GM21825 (cell line): ENCODE data around the gene BCHE.
A peak's percentile ranks its signal among the peaks of the same experiment; 100 is the strongest.
"Not testable (repeated sequence)": the region's sequence is repeated elsewhere in the genome, so short reads cannot be mapped to it uniquely, and the experiment has no call there.

Source experiments
- ATAC-seq: cut with Tn5 transposase; IDR thresholded peaks from one replicate; pipeline ENCODE4 v1.9.1; 2021; ENCODE audit warnings: mild to moderate bottlenecking, moderate library complexity; ENCODE audit not compliant: unreplicated experiment

BCHE gene

DNA sequence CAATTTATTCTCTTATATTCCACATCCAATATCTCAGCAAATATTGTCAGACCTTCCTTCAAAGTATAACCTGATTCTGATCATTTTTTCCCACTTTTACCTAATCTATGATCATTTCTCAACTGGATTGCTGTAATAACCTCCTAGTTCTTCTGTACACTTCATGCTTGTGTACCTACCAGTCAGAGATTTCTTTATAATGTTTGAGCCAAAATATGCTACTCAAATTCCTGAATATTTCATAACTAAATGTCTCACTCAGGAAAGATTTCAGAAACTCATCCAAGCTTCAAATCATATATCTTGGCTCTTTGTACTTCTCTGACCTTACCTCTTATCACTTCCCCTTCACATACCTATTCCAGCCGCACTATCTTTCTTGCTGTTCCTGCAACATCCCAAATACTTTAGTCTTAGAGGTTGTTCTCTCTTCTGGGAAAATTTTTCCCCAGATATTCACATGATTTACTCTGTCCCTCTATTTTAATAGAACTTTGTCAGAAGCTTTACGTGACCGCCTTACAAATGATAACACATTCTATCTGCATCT is 20.0 kb downstream of the BCHE start:
- ATAC-seq: no peak

DNA sequence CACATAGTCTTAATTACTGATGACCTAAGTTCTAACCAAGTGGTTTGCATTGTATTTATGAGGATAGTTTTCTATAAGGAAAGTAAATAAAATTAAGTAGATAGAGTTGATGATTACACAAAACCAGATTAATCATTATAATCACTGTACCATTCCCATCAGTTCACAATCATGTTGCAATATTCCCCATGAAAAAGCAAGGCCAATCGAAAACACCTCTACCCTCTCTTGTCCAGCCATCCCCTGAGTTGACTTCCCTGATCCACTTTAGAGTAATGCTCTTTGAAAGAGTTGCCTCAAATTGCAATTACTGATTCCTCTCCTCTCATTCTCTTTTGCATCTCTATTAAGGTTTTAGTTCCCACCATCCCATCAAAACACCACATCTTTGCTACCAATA is 21.0 kb downstream of the BCHE start:
- ATAC-seq: no peak

DNA sequence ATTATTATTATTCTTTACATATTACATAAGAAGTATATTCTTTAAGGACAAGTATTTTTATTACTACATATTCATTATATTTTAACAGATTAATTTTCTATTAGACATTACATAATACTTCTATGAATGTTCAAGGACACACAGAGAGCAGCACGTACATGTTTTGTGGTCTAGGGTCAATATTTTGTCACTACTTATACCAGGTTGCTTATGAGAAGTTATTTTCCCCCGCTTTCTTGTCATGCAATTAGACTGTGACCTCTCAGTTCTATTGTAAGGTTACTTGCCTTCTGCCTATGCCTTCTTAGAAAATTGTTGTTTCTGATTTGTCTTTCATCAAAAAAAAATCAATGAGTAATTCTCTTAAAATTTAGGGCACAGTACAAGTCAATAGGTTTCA is 21.5 kb downstream of the BCHE start:
- ATAC-seq: no peak

DNA sequence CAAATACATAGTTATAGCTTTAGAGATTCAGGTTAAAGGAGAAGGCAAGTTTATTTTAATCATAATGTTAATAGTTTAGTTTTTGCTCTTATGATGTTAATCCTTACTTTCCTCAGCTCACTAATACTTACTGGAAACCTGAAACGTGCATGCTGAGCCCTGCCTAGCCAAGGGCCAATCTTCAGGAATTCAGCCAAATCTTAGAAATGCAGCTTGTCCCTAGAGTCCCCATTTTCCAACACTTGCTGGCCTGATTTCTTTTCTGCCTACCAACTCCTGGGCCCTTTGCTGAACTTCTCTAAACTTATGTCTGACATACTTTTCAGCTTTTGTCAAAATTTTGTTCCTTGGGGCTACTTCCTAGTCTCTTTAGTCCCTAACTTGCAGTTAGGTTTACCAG is 22.8 kb downstream of the BCHE start:
- no peak for ATAC-seq

DNA sequence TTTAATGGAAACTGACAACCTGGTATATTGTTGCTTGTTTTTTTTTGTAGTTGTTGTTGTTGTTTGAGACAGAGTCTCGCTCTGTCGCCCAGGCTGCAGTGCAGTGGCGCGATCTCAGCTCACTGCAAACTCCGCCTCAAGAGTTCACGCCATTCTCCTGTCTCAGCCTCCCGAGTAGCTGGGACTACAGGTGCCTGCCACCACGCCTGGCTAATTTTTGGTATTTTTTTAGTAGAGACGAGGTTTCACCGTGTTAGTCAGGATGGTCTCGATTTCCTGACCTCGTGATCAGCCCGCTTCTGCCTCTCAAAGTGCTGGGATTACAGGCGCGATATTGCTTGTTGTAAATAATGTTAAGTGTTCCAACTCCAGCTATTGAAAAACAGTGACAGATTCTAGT is 29.3 kb downstream of the BCHE start:
- not testable (repeated sequence) for ATAC-seq

DNA sequence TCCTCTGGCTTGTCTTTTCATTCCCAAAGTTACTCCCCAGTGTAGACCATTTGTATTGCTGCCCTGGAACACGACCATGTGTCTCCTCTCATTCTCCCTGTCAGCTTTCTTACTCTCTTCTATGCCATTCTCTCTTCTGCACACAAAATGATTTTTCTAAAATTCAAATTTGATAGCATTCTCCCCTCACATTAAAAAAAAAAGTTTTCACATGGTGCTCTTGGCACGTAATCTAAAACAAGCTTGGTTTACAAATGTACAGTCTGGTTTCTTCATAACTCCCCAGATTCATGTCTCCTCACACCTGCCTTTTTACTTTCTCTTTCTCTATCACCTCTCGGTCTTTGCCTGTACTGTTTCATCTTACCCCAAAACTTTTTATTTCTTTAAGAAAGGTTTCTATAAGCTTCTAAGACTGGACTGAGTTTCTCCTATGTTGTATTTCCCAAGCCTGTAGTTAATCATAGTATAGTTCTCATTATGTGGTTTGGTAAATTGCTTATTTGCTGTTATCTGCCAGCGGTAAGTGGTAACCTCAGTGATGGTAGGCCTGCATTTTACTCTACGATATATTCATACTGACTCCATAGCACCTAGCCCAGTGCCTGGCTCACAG is 31.2 kb downstream of the BCHE start:
- peak; percentile 68 for ATAC-seq

DNA sequence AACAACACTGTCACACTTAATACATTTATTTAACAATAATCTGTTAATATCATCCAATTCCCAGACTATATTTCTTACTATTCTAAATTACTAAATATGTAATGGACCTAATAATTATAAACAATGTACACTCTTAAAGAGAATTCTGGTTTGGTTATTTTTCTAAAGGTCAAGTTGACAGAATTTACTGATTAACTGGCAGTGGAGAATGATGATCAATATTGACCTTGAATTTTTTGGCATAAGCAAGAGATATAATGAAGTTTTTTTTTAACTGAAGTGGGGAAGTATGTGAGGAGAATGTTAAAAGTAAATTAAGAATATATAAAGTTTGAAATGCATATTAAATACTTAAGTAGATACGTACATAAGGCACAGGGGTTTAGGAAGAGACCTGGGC is 33.8 kb downstream of the BCHE start:
- ATAC-seq: no peak

DNA sequence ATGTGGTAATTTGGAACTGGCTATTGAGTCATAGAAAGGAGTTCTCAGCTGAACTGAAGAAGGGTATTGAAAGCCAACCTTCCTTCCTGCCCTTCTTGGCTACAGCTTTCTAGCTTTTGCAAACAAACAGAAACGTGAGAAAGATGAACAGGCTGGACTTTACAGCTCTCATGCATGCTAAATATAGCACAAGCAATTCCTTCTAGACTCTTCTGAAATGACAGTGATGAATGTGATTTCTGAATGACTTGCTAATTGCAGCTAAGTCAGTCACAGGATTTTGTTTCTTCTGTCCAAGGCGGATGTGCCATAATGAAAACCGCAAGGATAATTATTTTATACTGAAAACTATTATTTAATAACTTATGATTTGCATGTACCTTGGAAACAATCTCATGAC is 36.3 kb downstream of the BCHE start:
- no peak for ATAC-seq

DNA sequence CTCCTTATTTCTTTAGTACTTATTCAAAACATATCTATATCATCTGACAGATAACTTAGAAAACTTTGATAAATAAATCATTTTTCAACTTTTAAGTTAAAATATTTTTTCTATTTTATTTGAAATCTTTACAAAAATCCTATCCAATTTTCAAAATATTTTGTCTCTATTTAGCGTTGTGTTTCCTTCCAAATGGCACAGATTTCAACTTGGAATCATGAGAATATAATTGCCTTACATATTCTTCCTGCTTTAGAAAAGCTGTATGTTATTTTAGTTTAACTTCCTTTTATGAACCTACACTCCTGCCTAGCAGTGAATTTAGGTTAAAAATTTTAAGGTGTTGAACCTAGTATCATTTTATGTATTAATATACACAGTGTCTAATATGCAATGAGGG is 38.2 kb downstream of the BCHE start:
- no peak for ATAC-seq

DNA sequence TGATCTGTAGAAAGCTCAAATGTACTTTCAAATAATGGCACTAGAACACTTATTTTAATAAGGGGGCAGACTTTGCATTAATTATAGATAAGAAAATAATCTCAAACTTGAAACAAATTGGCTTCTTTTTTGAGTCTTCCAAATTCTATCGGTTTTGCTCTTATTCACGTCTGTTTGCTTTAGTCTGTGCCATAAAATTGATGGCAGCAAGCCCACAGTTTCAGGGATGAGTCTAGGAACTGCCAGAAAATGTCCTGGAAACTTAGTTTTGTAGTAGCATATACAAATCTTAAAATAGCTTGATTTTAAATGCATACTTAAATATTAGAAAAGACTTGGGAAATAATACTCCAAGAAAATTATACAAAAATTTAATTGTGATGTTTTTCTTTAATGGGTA is 39.7 kb downstream of the BCHE start:
- no peak for ATAC-seq

DNA sequence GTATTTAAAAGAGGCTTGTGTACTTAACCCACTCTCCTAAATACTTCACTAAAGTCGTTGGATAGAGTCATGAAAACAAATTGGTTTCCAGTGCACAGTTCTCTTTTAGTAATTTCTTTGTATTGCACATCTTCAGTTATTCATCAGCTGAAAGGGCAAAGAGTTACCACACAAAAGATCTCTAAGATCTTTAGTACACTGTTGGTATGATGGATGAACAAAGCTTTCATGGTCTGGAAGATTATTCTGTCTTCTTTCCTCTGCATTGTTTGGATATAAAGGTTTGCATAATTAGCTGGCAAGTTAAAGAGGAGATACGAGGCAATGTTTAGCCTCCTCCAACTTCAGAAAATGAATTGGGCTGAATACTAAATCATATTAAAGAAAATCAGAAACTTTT is 40.5 kb downstream of the BCHE start:
- ATAC-seq: no peak

DNA sequence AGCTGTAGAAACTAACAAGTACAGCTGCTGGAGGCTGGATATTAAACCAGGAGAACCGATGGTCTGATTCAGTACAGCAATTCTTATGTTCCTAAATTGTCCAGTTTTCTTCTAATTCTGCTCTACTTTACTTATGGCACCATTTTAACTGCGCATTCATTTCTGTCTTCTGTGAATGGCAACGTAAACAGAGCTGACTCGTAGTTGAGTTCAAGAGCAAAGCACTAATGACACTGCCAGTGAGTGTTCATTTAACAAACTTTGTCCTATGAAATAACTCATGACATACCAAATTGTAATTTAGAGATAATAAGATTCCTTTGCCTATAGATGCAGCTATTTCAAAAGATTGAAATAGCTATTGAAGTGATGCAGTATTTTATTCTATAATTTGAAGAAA is 48.7 kb downstream of the BCHE start:
- ATAC-seq: no peak

DNA sequence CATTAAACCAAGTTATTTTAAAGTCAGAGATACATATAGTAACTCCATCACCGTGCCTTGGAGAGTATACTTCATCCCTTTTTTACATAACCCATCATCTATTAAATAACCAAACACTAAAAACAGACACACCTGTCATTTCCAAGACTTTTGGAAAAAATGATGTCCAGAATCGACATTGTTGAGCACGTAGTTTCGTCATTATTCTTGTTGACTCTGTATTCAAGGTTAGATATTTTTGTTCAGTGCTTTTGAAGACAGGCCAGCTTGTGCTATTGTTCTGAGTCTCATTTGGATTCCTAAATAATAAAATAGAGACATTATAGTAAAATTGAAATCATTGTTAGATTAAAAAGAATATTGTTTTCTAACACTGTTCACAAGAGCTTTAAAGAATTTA is 51.2 kb downstream of the BCHE start:
- ATAC-seq: no peak

DNA sequence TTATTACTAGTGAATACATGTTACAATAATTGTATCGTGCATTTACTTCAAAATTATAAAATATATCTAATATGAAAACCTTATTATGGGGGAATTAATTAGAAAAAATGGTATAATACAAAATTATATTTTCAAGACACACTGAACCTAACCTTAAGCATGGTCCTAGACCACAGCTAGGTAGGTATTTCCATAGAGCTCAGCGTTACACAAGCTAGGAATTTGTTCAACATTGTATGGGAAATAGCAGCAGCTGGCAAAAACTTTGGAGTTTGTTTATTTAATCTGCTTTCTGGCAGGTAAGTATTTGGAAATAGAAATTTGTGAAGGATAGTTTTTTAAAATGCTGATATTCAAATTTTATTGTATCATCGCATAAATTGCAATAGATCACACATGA is 52.9 kb downstream of the BCHE start:
- no peak for ATAC-seq

DNA sequence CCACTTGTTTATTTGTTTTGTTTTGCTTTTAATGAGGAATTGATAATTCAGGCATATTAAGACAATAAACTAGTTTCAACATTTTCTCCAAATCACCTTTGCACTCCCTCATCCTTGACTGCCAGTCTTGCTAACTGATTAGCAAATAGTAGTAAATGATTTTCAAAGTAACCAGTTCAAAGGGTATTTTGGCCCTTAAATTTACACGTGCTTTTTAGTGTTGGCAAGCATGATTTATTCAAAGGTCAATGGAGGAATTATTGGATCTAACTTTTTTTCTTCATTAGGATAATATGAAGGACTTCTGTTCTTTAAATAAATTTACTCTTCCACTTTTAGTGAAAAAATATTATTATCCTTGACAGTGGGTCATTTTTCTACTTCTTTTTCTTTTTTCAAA is 53.8 kb downstream of the BCHE start:
- ATAC-seq: no peak

DNA sequence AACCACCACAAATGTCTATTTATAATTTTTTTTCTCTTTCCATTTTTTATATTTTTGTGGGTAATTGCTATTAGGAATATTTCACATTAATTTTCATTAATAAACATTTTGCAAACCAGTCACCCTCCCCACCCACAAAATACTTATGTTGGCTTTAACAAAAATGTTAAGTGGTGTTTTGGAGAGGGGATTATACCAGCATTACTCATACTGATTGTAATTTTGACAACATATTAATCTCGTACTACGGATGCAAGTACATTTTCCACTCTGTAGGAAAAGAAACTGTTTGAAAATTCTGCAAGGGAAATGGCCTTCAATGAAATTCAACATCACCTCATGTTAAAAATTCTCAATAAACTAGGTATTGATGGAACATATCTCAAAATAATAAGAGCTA is 58.3 kb downstream of the BCHE start:
- no peak for ATAC-seq

DNA sequence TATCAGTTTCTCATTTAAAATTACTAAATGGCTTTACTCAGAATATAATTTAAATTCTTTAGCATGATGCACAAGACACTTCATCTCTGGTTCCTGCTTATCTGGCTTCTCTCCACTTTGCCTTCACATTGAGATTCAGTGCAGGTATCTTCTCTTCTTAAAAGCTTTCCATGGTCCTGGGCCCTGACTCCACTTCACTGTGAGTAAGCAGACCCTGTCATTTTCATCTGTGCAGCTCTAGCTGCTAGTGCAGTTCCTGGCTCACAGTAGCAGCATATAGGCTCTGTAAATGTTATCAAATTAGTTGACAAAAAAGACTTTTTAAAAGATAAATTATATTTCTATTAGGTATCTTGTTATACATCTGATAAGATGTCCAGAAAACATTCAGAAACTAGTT is 58.8 kb downstream of the BCHE start:
- ATAC-seq: no peak

DNA sequence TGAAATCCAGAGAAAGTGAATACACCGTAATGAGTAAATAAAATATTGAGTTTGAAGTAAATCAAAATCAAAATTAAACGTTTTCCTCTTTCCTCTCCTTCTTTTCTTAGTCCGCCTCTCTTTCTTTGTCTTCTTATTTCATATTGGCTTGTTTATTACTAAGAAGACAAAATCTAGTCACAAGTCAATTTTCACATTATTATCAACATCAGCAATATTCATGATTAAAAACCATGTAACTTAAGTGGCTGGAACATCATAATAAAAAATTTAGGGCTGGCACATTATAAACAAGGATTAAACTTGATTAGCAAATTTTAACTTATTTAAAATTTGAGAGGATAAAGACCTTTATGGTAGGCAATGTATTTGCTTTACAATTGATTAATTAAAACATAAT is 61.4 kb downstream of the BCHE start:
- ATAC-seq: no peak

DNA sequence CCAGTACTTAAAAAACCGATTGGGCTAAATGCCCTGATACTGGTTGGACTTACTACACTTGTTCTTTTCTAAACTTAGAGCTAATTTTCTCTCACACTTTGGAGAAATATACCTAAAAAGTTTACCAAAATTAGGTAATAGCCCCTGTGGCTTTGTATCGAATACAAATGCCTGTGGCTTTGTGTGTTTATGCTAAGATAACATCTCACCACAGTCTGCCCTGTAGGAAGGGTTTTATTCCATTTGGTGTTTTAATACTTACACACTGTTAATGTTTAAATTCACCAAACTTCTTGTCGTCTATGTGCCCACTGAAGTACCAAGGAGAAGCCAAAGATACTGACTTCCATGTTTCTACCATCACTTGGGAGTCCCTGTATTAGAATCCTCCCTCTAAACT is 66.4 kb downstream of the BCHE start:
- no peak for ATAC-seq

DNA sequence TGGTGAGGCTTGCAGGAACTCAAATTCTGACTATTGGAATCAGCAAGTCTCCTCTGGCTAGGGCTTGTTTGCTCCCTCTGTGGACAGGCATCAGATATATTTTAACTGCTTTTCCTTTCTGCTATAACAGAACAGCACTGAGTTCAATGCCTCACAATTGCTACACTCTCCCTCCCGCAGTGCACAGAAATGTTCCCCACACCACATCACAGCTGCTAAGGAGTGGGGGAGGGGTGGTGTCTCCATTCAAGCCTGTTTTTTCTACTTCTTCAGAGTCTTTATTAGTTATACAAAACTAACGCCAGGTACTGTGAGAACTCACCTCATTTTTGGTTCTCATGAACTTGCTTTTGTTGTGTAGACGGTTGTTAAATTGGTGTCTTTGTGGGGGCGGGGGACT is 68.5 kb downstream of the BCHE start:
- no peak for ATAC-seq

DNA sequence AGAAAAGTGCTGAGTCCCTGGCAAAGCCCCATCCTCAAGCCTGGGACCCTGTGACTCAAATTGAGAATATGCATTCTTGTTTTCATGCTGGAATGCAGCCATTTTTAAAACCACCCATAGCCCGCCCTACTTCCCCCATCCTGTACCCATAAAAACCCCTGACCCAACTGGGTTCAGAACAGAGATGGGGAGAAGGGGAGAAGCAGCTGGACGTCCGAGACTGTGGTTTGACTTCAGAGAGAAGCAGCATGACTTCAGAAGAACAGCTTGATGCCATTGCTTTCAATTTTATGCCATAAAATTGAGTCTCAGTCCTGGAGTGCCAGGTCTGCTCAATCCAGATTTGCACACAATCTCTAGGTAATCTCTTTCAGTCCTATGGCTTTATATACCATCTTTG is 78.2 kb downstream of the BCHE start:
- no peak for ATAC-seq

DNA sequence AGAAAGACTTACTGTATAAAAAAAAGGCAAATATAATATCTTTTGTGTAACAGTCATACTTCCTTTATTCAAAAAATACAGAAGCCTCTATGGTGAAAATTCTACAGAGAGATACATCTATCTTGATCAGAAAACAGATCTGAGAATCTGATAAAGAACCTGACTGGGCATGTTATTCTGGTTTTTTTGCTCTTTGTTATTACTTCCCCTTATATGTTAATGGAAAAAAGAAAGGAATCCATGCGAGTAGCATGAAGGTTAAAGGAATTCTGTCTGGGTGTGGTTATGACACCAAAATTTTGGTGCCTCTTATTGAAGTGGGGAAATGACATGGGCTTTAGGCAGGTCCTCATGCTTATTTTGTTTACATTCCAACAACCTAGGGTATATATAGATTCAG is 81.7 kb downstream of the BCHE start:
- ATAC-seq: no peak

DNA sequence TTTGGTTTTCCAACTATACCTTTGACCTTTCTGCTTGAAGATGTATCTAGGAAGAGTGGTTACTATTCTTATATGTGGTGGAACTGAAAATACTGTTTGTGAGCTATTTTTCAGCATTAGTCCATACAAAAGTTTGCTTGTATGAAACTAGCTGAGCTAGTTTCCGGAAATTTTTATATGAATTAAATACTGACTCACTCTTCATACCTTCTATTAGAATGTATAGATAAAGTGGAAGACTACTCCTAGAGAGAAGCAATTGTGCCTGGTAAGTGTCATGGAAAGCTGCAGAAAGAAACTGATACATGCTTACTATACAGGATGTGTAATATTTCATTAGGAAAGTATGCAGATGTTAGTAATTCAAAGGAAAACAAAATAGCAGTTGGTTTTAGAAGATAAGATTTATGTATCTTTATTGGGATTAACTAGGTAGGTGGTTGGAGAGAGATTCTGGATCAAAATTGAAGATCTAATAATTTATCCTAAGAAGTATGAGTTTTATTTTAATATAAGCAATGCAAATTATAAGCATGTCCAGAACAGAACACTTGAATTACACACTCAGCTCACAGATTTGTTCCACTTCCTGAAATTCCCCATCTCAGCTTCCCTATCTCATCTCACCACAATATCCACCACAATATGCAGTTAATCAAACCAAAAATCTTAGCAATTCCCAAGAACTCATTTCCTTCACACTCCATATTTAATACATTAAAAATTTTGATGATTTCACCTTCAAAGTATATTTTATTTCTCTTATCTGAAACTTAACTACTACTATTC is 82.8 kb downstream of the BCHE start:
- ATAC-seq: no peak
